Ishikawa (cell line): Measurements from ENCODE around the gene MLH1.

Experiments
- CEBPB ChIP-seq: IDR thresholded peaks from 2 replicates; pipeline ENCODE4 v1.6.1; 2012
- CREB1 ChIP-seq: IDR thresholded peaks from 2 replicates; pipeline ENCODE4 v1.6.1; 2012; ENCODE audit warnings: low read depth
- EGR1 ChIP-seq: IDR thresholded peaks from 2 replicates; pipeline ENCODE4 v1.6.1; 2012
- EP300 ChIP-seq: IDR thresholded peaks from 2 replicates; pipeline ENCODE4 v1.6.1; 2012; ENCODE audit warnings: borderline replicate concordance
- FOXM1 ChIP-seq: IDR thresholded peaks from 2 replicates; pipeline ENCODE4 v1.6.1; 2012; ENCODE audit warnings: low read depth, borderline replicate concordance
- MAX ChIP-seq: IDR thresholded peaks from 2 replicates; pipeline ENCODE4 v1.6.1; 2012
- NFIC ChIP-seq: IDR thresholded peaks from 2 replicates; pipeline ENCODE4 v1.6.1; 2012
- RAD21 ChIP-seq: IDR thresholded peaks from 2 replicates; pipeline ENCODE4 v1.6.1; 2012; ENCODE audit warnings: low read depth
- REST ChIP-seq: IDR thresholded peaks from 2 replicates; pipeline ENCODE4 v1.6.1; 2012; ENCODE audit warnings: low read depth, mild to moderate bottlenecking
- TAF1 ChIP-seq: IDR thresholded peaks from 2 replicates; pipeline ENCODE4 v1.6.1; 2012; ENCODE audit warnings: low read depth, mild to moderate bottlenecking
- TCF12 ChIP-seq: IDR thresholded peaks from 2 replicates; pipeline ENCODE4 v1.6.1; 2012; ENCODE audit warnings: low read depth
- TEAD4 ChIP-seq: IDR thresholded peaks from 2 replicates; pipeline ENCODE4 v1.6.1; 2012
- USF1 ChIP-seq: IDR thresholded peaks from 2 replicates; pipeline ENCODE4 v1.6.1; 2012
- YY1 ChIP-seq: IDR thresholded peaks from 2 replicates; pipeline ENCODE4 v1.6.1; 2012; ENCODE audit warnings: low read depth
- ZBTB7A ChIP-seq: IDR thresholded peaks from 2 replicates; pipeline ENCODE4 v1.6.1; 2012; ENCODE audit warnings: low read depth

MLH1 gene

GRCh38 chr3:37082317-37082716, 89.0 kb downstream of the MLH1 start:
- TF ChIP-seq NFIC = no peak
- no peak for TF ChIP-seq FOXM1

- TF ChIP-seq TAF1 = no peak
- TF ChIP-seq RAD21 = no peak
- TF ChIP-seq YY1 = no peak
- no peak for TF ChIP-seq CREB1
- TF ChIP-seq NFIC = no peak
- no peak for TF ChIP-seq REST
- no peak for TF ChIP-seq EP300
- TF ChIP-seq USF1 = no peak
- TF ChIP-seq TCF12 = no peak
- TF ChIP-seq FOXM1 = no peak
- TF ChIP-seq TEAD4 = no peak
- no peak for TF ChIP-seq MAX
- TF ChIP-seq ZBTB7A = no peak
- TF ChIP-seq CEBPB = no peak
These were observed 93.6 kb downstream of the MLH1 start for GRCh38 chr3:37086918-37087317.

- no peak for TF ChIP-seq REST
These were observed 94.6 kb downstream of the MLH1 start for GRCh38 chr3:37087870-37088269.

GRCh38 chr3:37092484-37092883, 99.2 kb downstream of the MLH1 start:
- no peak for TF ChIP-seq TAF1
- TF ChIP-seq EGR1 = no peak
- no peak for TF ChIP-seq REST
- no peak for TF ChIP-seq RAD21
- TF ChIP-seq USF1 = no peak
- TF ChIP-seq TCF12 = no peak
- no peak for TF ChIP-seq CREB1

- no peak for TF ChIP-seq RAD21
- no peak for TF ChIP-seq TAF1
- no peak for TF ChIP-seq EGR1
- TF ChIP-seq YY1 = no peak
- no peak for TF ChIP-seq CEBPB
- no peak for TF ChIP-seq TEAD4
- TF ChIP-seq FOXM1 = no peak
- TF ChIP-seq USF1 = no peak
- TF ChIP-seq TCF12 = no peak
- no peak for TF ChIP-seq ZBTB7A
- TF ChIP-seq REST = no peak
- TF ChIP-seq NFIC = no peak
- TF ChIP-seq MAX = no peak
- no peak for TF ChIP-seq EP300
- TF ChIP-seq CREB1 = no peak
These were observed 100.2 kb downstream of the MLH1 start for GRCh38 chr3:37093481-37093880.
